Limb (tissue), 2 donors: ENCODE data around the gene GYS1.

Experiments used
- DNase-seq, 2 donors: peaks; one replicate each; pipeline ENCODE4 v3.0.0-alpha.2; 2016; ENCODE audit errors: extremely low spot score in 2 of 2

Gene GYS1

GRCh38 chr19:49017666-49018351 lies 24.7 kb upstream of the GYS1 start:
- DNase-seq: peak; percentile 26 to 70

- DNase-seq: no peak
Measured at GRCh38 chr19:49017041-49017665, 24.0 kb upstream of the GYS1 start, which contains the start of gene LHB. TSS of gene LHB (minus strand) at chr19:49017091. CDS start at chr19:49017081, 10 bp downstream.

GRCh38 chr19:49016067-49016839 lies 23.1 kb upstream of the GYS1 start:
- DNase-seq: no peak

- DNase-seq: no peak
Measured at GRCh38 chr19:49014870-49015255, 21.8 kb upstream of the GYS1 start.

- DNase-seq: no peak
Measured at GRCh38 chr19:49014123-49014869, 21.2 kb upstream of the GYS1 start.

GRCh38 chr19:49011194-49011593 lies 18.1 kb upstream of the GYS1 start:
- no peak for DNase-seq

- DNase-seq: no peak
Measured at GRCh38 chr19:49010453-49010852, 17.3 kb upstream of the GYS1 start.

GRCh38 chr19:49009828-49010227 lies 16.7 kb upstream of the GYS1 start:
- DNase-seq: no peak

GRCh38 chr19:49006905-49007304 lies 13.8 kb upstream of the GYS1 start:
- no peak for DNase-seq

- no peak for DNase-seq
Measured at GRCh38 chr19:49004964-49005614, 12.0 kb upstream of the GYS1 start.

- no peak for DNase-seq
Measured at GRCh38 chr19:49004133-49004532, 11.0 kb upstream of the GYS1 start.

GRCh38 chr19:48999481-49000325 lies 6.6 kb upstream of the GYS1 start:
- DNase-seq: peak; percentile 18 to 60

- DNase-seq: no peak
Measured at GRCh38 chr19:48997972-48998371, 4.9 kb upstream of the GYS1 start.

GRCh38 chr19:48994035-48994386 lies 902 bp upstream of the GYS1 start:
- DNase-seq: no peak

GRCh38 chr19:48992581-48993174 lies 431 bp downstream of the GYS1 start:
- no peak for DNase-seq

- peak; percentile 39 to 59 for DNase-seq
Measured at GRCh38 chr19:48991873-48992580, 1.1 kb downstream of the GYS1 start.

- DNase-seq: no peak
Measured at GRCh38 chr19:48991011-48991609, 2.0 kb downstream of the GYS1 start.

- DNase-seq: no peak
Measured at GRCh38 chr19:48990400-48990799, 2.7 kb downstream of the GYS1 start.

GRCh38 chr19:48989701-48990291 lies 3.3 kb downstream of the GYS1 start:
- DNase-seq: no peak
